Stimulated activated CD4-positive, alpha-beta T cell treated with anti-CD3 and anti-CD28 coated beads, Interleukin-12 subunit alpha, Interleukin-12 subunit beta, amount 100 ng/mL, for 4 hours (primary cell): ENCODE results near the gene SECTM1.
"Not testable (repeated sequence)": the region's sequence is repeated elsewhere in the genome, so short reads cannot be mapped to it uniquely, and the experiment has no call there.

Experiments used
- DNase-seq: peaks from one replicate; pipeline ENCODE4 v3.0.0-alpha.2; 2020

Gene SECTM1

GRCh38 chr17:82367724-82368524, 34.4 kb upstream of the SECTM1 start:
- no peak for DNase-seq

- DNase-seq, result no peak
These were observed 33.2 kb upstream of the SECTM1 start for GRCh38 chr17:82366749-82367148.

GRCh38 chr17:82365606-82366295, 32.2 kb upstream of the SECTM1 start:
- no peak for DNase-seq

GRCh38 chr17:82361885-82362633, 28.5 kb upstream of the SECTM1 start:
- no peak for DNase-seq

GRCh38 chr17:82359451-82360074, 26.0 kb upstream of the SECTM1 start:
- DNase-seq, result not testable (repeated sequence)

GRCh38 chr17:82358465-82359350, 25.1 kb upstream of the SECTM1 start, which contains the start of gene TEX19:
TSS of gene TEX19 (plus strand) at chr17:82359247. CDS start at chr17:82362151, 2,904 bp downstream.
- no peak for DNase-seq

GRCh38 chr17:82357394-82357793, 23.8 kb upstream of the SECTM1 start:
- no peak for DNase-seq

- DNase-seq, result no peak
These were observed 23.3 kb upstream of the SECTM1 start for GRCh38 chr17:82356845-82357355.

- no peak for DNase-seq
These were observed 22.3 kb upstream of the SECTM1 start for GRCh38 chr17:82355770-82356427.

GRCh38 chr17:82354804-82355308, 21.3 kb upstream of the SECTM1 start:
- no peak for DNase-seq

- DNase-seq, result no peak
These were observed 19.9 kb upstream of the SECTM1 start for GRCh38 chr17:82353484-82353883.

GRCh38 chr17:82351713-82352488, 18.3 kb upstream of the SECTM1 start:
- peak; percentile 75 for DNase-seq

GRCh38 chr17:82351254-82351712, 17.7 kb upstream of the SECTM1 start:
- DNase-seq, result no peak

- DNase-seq, result peak; percentile 32
These were observed 16.8 kb upstream of the SECTM1 start for GRCh38 chr17:82350182-82351030.

- no peak for DNase-seq
These were observed 15.7 kb upstream of the SECTM1 start for GRCh38 chr17:82349287-82349701.

- no peak for DNase-seq
These were observed 15.3 kb upstream of the SECTM1 start for GRCh38 chr17:82348866-82349265.

GRCh38 chr17:82348434-82348833, 14.9 kb upstream of the SECTM1 start:
- DNase-seq, result no peak

- not testable (repeated sequence) for DNase-seq
These were observed 14.4 kb upstream of the SECTM1 start for GRCh38 chr17:82347994-82348393.
